DMS 273 treated with DMSO at 0.1 percent for 48 hours (cell line): ENCODE results near the gene FARS2.

Experiments
- DNase-seq: peaks from one replicate; lab custom pipeline; 2025; lab: John Stamatoyannopoulos, UW

Gene FARS2

DNA sequence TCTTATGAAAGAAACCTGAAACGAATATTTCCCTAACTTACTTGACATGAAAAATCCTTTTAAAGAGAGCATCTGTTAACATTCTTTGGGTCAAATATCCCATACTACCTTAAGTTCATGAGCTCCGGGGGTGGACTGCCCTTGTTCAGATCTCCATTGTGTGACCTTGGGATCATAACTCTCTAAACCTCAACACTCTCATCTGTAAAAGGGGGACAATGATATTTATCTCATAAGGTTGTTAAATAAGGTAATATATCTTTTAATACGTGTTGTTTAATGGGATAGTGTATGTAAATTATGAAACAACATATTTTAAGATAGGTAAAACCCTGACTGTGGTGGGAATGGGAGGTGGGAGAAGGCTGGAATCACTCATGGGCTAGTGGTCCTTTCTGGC lies 326.3 kb downstream of the FARS2 start:
- DNase-seq, result no peak

DNA sequence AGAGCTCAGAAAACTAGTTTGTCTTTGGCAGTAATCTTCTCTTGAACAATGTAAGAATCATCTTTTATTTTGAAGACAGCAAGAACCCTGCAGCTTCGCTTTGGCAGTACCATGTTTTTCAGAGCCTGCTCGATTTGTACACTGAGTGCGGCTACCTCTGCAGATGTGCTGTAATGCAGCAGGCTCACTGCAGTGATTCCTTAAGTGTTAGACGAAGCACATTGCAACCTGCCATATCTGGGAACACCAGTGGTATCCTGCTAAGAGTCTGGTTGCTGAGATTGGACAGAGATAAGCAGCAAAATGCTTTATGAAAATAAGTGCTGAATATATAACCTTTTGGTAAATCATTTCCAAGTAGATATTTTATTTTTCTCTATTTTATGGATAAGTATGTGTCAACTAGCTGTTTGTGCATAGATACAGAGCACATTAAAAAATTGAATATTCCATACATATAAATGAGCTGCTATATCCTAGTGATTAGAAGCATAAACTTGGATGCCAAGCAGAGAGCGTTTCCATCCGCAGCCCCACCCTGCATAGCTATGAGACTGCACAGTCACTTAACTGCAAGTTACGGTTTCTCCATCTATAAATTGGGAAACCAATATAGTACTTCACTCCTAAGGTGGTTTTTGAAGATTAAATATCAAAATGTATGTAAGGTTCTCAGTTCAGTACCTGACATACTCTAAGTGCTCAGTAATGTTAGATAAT lies 328.3 kb downstream of the FARS2 start:
- no peak for DNase-seq

GRCh38 chr6:5590187-5590586 lies 328.9 kb downstream of the FARS2 start:
- DNase-seq, result no peak

DNA sequence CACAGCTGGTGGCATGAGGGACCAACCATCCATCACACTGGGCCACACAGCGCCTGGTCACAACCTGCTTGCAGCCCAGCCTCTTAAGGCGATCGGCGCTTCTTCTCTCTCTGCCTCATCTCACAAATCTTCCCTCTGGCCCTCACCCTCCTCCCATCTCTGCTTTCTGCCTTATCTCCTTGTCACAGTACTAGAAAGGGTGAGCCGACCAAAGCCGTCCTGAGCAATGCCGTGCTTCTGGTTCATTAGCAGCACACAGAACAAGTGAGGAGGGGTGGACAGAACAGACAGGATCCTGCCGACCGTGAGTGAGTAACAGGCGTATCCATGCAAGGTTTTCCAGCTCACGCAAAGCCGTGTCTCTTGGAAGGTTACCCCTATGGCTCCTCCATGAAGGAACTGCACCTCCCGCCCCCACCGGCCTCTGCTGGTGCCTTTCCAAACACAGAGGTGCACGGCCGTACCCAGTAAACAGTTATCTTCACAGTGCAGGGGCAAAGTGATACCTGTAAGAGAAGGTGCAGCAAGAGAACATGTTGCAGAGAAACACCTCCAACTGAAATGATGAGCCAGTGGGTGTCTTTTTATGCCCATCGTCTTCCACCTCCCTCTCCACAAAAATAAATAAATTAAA lies 331.7 kb downstream of the FARS2 start:
- no peak for DNase-seq

DNA sequence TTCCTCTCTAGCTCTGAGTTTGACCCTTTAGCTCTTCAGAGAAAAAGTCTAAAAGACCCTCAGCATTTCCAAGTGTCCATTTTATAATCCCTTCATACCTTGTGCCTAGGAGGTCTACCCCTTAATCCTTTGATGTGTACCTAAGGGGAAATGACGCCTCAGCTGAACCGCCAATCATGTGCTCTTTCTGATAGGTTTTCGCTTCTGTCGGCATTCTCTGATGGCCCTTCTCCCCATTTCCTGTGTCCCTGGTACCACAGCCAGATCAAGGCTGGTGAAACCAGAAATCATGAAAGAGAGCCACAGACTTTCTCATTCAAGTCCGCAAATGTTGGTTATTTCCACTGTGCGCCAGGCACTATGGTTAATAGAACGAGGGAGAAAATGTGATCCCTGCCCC lies 333.9 kb downstream of the FARS2 start:
- no peak for DNase-seq

DNA sequence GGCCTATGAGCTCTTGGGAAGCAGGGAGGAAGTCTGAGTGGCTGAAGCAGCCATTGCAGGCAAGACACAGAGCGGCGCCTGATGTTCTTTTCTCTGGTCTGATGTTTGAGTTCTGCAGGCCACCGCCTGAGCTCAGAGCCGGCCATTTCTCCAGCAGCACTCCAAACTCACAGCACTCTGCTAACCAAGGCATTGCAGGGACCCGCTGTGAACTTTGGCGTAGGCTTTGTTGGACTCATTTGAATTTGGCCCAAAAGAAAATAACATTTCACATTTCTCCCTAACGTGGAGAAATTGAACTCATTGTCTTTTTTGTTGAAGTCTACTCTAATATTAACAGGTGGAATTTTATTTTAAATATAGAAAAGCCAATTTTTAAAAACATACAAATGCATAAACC lies 336.1 kb downstream of the FARS2 start:
- DNase-seq, result no peak

DNA sequence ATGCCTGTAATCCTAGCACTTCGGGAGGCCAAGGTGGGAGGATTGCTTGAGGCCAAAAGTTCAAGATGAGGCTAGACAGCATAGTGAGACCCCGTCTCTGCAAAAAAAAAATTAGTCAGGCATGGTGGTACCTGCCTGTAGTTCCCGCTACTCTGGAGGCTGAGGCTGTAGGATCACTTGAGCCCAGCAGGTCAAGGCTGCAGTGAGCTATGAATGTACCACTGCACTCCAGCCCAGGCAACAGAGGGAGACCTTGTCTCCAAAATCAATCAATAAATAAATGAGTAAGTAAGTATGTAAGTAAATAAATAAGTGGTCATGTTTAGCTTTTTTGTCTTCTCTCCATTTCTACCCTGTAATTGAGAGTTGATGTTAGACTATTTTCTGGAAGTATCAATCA lies 336.8 kb downstream of the FARS2 start:
- DNase-seq, result no peak

DNA sequence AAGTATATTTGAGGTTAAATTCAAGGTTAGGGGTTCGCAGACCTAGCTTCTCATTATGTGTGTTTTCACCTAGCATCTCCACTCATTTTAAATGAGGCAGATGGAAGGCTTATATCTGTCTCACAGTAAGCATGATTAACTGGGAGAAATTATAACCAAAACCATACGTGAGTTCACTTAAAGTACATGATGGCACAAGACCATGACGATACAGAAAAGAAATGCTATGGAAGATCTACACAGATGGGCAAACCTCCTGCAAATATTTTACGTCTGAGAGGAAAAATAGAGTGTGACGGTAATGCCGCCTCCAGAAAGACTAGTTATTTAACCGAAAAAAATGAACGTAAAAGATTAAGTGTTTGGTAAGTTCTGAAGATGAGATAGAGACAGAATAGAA lies 337.8 kb downstream of the FARS2 start:
- no peak for DNase-seq

GRCh38 chr6:5605937-5606336 lies 344.6 kb downstream of the FARS2 start:
- DNase-seq, result no peak

- no peak for DNase-seq
Measured at GRCh38 chr6:5606546-5606945, 345.2 kb downstream of the FARS2 start.

GRCh38 chr6:5610640-5611039 lies 349.3 kb downstream of the FARS2 start:
- no peak for DNase-seq

GRCh38 chr6:5617179-5617578 lies 355.9 kb downstream of the FARS2 start:
- DNase-seq, result no peak

- no peak for DNase-seq
Measured at GRCh38 chr6:5619249-5619648, 357.9 kb downstream of the FARS2 start.

DNA sequence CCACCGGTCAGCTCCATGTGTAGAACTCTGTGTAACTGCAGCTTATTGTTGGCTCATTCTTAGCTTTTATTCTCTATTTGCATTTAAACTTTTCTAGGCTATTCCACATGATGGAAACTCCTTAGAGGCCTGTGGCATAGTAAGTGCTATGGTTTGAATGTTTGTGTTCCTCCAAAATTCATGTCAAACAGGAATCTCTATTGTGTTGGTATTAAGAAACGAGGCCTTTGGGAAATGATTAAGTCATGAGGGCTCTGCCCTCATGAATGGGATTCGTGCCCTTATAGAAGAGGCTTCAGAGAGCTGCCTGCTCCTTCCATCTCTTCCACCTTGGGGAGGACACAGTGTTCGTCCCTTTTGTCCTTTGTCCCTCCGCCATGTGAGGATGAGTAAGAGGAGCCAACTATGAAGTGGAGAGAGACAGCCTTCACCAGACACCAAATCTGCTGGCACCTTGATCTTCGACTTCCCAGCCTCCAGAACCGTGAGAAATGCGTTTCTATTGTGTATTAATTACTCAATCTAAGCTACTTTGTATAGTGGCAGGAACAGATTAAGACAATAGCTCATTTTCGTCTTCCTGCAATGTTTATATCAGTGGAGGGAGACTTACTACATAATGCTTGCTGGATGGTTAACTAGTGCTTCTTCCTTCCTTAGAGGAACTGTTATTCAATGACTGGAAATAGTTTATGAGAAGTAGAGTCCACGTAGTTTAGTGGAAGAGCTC lies 361.1 kb downstream of the FARS2 start:
- no peak for DNase-seq

GRCh38 chr6:5623769-5624168 lies 362.5 kb downstream of the FARS2 start:
- no peak for DNase-seq

DNA sequence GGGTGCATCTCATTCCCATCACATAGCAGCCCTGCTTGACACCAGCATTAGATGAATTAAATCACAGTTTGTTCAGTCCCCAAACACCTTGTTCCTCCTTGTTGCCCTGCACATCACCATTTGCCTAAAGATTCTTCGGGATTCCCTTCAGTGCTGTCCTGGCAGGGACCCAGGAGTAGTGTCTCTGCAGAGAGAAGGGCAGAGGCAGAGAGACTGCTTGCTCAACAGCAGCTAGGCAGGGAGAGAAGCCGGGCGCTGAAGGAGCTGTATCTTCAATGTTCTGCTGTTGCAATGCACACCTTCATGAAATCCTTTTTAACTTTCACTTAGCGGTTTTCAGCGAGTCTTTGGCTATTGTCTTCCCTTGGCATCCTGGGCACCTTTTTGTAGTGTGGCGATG lies 362.9 kb downstream of the FARS2 start:
- DNase-seq, result no peak

- DNase-seq, result no peak
Measured at GRCh38 chr6:5626727-5627426, 365.6 kb downstream of the FARS2 start.

DNA sequence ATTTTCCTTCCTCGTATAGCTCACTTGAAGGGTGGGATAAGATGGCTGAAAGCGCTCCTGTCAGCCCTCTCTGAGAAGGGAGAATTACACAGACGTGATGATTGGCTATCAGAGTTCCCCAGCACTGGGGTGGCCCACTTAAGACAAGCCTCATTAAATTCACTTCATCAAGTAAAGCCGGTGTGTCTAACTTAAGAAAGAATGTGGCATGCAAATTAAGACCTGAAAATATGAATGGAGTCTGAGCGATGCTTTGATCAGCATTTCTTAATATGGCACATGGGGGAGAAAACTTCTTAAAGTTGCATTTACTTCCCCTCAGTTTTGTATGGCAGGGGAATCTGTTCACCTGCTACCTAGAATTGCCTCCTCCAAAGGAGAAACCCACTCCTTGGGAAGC lies 369.3 kb downstream of the FARS2 start:
- DNase-seq, result no peak

DNA sequence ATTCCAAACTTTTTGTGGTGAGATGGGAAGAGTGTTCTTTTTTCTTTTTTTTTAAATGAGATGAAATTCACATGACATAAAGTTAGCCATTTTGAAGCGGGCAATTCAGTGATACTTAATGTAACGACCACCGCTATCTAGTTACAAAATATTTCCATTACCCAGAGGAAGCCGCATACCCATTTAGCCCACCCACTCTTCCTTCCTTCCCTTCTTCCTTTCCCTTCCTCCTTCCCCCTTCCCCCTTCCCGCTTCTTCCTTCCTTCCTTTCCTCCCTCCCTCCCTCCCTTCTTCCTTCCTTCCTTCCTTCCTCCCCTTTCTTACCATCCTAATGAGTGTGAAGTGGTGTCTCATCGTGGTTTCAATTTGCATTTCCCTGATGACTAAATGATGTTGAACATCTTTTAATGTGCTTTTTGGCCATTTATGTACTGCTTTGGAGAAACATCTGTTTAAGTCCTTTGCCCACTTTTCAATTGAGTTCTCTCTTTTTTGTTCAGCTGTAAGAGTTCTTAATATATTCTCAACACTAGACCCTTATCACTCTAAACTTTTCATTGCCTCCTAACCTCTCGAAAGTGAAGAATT lies 371.1 kb downstream of the FARS2 start:
- DNase-seq, result no peak

- DNase-seq, result no peak
Measured at GRCh38 chr6:5634525-5634924, 373.2 kb downstream of the FARS2 start.

DNA sequence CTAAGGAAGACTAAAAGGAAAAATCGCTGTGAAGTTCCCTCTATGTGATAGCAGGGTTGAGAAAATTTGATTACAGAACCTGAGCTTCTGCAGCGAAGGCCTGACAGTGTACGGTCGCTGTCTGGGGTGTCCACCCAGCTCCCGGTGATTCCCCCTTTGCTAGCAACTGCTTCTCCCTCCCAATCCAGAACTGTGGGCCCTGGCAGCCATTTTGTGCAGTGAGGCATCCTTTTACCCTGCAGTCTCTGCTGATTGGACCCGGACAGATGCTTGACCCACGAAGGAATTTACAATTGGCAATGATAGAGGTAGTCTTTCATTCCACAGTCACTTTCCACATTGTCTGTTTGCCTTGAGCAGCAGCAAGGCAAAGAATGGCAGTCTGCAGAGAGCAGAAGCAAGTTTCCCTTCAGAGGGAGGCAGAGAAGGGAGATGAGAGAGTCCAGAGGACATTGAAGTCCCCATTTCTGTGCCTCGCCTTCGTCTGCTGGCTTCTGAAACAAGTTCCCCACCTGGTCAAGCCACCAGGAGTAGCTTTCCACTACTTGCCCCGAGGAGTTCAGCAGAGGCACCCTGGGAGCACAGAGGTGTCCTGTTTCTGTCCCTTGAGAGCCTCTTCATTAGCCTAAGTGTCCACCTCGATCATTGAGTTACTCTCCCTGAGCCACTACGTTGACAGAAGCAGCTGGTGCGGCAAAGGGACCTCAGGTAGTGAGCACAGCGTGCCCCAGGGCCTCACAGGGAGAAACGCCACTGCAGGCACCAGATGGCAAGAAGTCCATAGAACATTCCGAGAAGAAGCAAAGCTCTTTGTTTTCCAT lies 375.1 kb downstream of the FARS2 start:
- DNase-seq, result no peak
